ENCODE measurements around the gene ARHGAP8. TPM values are rescaled to one million over a fixed set of nuclear protein-coding genes. Genes with fewer than 3 reads are reported as not detected.

The ARHGAP8 gene
- total and polyA plus RNA-seq, 2 experiments from 2014 or later = 62.8 to 64.9 TPM

DNA sequence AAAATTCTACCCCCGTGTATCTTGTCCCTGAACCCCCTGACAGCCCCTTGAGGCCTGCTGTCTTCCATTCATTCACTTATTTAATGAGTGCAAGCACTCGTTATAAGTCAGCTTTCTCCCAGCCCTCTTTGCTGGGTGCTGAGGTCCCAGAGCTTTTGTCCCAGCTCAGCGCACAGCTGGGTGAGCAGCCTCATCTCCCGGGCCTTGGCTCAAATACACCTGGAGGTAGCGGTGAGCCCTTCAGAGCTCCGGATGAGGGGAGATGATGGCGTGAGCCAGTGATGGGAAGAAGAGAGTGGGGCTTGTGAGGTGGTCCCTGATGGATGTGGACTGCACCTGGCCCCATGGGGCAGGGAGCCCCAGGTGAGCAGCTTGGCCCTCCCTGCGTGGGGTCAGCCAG, 18.1 kb upstream of the ARHGAP8 start:
- Mint-ChIP-seq H3K9me3 (no peaks in the 10 kb centered on the region), H3K4me1 (peaks cover 23% of the 10 kb centered on the region; the same call in 2 of the 3 replicates), H3K4me3 (no peak overlapping the region)

DNA sequence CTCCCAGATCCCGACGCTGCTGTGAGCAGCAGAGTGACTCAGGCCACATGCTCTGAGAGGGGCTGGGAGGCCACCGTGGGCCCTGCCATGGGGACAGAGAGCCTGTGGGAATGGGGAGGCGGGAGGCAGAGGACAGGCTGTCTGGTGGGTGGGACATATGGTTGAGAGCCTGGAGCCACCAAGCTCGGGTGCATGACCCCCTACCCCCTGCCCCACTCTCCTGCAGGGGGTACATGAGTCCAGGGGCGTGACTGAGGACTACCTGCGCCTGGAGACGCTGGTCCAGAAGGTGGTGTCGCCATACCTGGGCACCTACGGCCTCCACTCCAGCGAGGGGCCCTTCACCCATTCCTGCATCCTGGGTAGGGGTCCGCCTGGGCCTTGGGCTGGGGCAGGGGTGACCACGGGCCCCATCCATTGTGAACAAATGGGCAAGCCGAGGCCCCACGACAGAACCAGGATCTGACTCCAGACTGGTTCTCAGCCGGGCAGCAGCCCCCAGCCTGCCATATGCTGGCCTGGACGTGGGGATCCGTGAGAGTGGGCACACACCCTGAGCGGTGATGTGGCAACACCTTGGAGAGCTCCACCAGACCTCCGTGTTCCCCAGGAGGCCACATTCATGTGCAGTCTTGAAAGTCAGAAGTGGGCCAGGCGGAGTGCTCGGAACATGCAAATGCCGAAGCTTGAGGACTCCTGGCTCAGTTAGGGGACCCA, 17.4 kb upstream of the ARHGAP8 start:
- Histone ChIP-seq H3K36me3 (ENCODE audit: insufficient read depth) (no peaks in the 10 kb centered on the region), H2AFZ (no peak overlapping the region), H3K9me2 (ENCODE audit: insufficient read depth) (no peaks in the 10 kb centered on the region), H3K4me1 (ENCODE audit: insufficient read depth) (peaks cover 12% of the 10 kb centered on the region; the same call in 1 of the 2 replicates), H3K4me2 (no peak overlapping the region), H3F3A (replicated peaks; ENCODE audit: low read depth) (peaks cover 4% of the 10 kb centered on the region), H3K27me3 (ENCODE audit: insufficient read depth) (no peaks in the 10 kb centered on the region), H4K20me1 (replicated peaks; ENCODE audit: insufficient read depth) (no peaks in the 10 kb centered on the region), H3K4me3 (no peak overlapping the region), H3K27ac (ENCODE audit: low read depth) (no peak overlapping the region), H3K79me2 (replicated peaks; ENCODE audit: insufficient read depth) (no peaks in the 10 kb centered on the region)
- Mint-ChIP-seq H3K4me1 (peaks cover 23% of the 10 kb centered on the region; the same call in 2 of the 3 replicates), H3K27ac (no peak overlapping the region), H3K36me3 (ENCODE audit: low read depth) (no peaks in the 10 kb centered on the region; the same call in 1 of the 3 replicates), H3K27me3 (ENCODE audit: insufficient read depth, low read depth, poor library complexity) (peaks cover 11% of the 10 kb centered on the region), H3K4me3 (no peak overlapping the region), H3K9me3 (no peaks in the 10 kb centered on the region)
- no peak for DNase-seq (ENCODE audit: low spot score)
- TF ChIP-seq NANOG (IDR thresholded peaks at IDR 0.05; ENCODE audit: borderline replicate concordance) = no peak
- TF ChIP-seq, protein P1, sequence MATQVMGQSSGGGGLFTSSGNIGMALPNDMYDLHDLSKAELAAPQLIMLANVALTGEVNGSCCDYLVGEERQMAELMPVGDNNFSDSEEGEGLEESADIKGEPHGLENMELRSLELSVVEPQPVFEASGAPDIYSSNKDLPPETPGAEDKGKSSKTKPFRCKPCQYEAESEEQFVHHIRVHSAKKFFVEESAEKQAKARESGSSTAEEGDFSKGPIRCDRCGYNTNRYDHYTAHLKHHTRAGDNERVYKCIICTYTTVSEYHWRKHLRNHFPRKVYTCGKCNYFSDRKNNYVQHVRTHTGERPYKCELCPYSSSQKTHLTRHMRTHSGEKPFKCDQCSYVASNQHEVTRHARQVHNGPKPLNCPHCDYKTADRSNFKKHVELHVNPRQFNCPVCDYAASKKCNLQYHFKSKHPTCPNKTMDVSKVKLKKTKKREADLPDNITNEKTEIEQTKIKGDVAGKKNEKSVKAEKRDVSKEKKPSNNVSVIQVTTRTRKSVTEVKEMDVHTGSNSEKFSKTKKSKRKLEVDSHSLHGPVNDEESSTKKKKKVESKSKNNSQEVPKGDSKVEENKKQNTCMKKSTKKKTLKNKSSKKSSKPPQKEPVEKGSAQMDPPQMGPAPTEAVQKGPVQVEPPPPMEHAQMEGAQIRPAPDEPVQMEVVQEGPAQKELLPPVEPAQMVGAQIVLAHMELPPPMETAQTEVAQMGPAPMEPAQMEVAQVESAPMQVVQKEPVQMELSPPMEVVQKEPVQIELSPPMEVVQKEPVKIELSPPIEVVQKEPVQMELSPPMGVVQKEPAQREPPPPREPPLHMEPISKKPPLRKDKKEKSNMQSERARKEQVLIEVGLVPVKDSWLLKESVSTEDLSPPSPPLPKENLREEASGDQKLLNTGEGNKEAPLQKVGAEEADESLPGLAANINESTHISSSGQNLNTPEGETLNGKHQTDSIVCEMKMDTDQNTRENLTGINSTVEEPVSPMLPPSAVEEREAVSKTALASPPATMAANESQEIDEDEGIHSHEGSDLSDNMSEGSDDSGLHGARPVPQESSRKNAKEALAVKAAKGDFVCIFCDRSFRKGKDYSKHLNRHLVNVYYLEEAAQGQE (IDR thresholded peaks at IDR 0.05; ENCODE audit: unreplicated experiment) = peak; percentile 53
- no peak for ATAC-seq

More for the DNA sequence above, 18.1 kb upstream of the ARHGAP8 start:
- no peak overlapping the region for H3K4me2 ChIP-seq
- peaks cover 12% of the 10 kb centered on the region; the same call in 1 of the 2 replicates for H3K4me1 ChIP-seq (ENCODE audit: insufficient read depth)
- no peaks in the 10 kb centered on the region for H3K27me3 ChIP-seq (ENCODE audit: insufficient read depth)
- DNase-seq (ENCODE audit: low spot score) = no peak
- ATAC-seq = no peak
- peaks cover 11% of the 10 kb centered on the region for H3K27me3 Mint-ChIP-seq (ENCODE audit: insufficient read depth, low read depth, poor library complexity)
- no peak overlapping the region for H2AFZ ChIP-seq
- H3K36me3 ChIP-seq (ENCODE audit: insufficient read depth) = no peaks in the 10 kb centered on the region
- no peak overlapping the region for H3K27ac Mint-ChIP-seq
- no peaks in the 10 kb centered on the region; the same call in 1 of the 3 replicates for H3K36me3 Mint-ChIP-seq (ENCODE audit: low read depth)
- peaks cover 4% of the 10 kb centered on the region for H3F3A ChIP-seq (replicated peaks; ENCODE audit: low read depth)
- H4K20me1 ChIP-seq (replicated peaks; ENCODE audit: insufficient read depth) = no peaks in the 10 kb centered on the region
- H3K4me3 ChIP-seq = no peak overlapping the region
- no peak for TF ChIP-seq POLR2AphosphoS5 (IDR thresholded peaks at IDR 0.05; ENCODE audit: low read depth)
- no peak for TF ChIP-seq STAT1 (IDR thresholded peaks at IDR 0.05; ENCODE audit: unreplicated experiment)
- no peak for TF ChIP-seq JUNB (IDR thresholded peaks at IDR 0.05; ENCODE audit: unreplicated experiment)
- H3K9me2 ChIP-seq (ENCODE audit: insufficient read depth) = no peaks in the 10 kb centered on the region
- no peak overlapping the region for H3K27ac ChIP-seq (ENCODE audit: low read depth)
- no peaks in the 10 kb centered on the region for H3K79me2 ChIP-seq (replicated peaks; ENCODE audit: insufficient read depth)
